Uterus (tissue), 4 donors: Measurements from ENCODE around the gene TLE5. TPM values are rescaled to one million over a fixed set of nuclear protein-coding genes. Genes with fewer than 3 reads are reported as not detected.

Experiments
- DNase-seq, 2 donors: peaks; one replicate each; pipeline ENCODE4 v3.0.0-alpha.2; 2019 to 2020
- H3K27ac ChIP-seq, 2 donors: fragments of 200-600 bp; sonication (generic); 1 replicate in 1 of 2; 2 replicates in 1 of 2; pipeline ENCODE4 v1.5.1; 2016 to 2018
- H3K27me3 ChIP-seq, 2 donors: fragments of 200-600 bp; sonication (generic); one replicate each; pipeline ENCODE4 v1.5.1; 2018 to 2019; ENCODE audit warnings: control low read depth in 1 of 2
- H3K36me3 ChIP-seq, 2 donors: fragments of 200-600 bp; sonication (generic); one replicate each; pipeline ENCODE4 v1.5.1; 2019; ENCODE audit warnings: control low read depth in 1 of 2
- H3K4me1 ChIP-seq, 2 donors: fragments of 200-600 bp; sonication (generic); one replicate each; pipeline ENCODE4 v1.5.1; 2018 to 2019; ENCODE audit warnings: control low read depth in 1 of 2
- H3K4me3 ChIP-seq, 2 donors: fragments of 200-600 bp; sonication (generic); 1 replicate in 1 of 2; 2 replicates in 1 of 2; pipeline ENCODE4 v1.5.1; 2018 to 2019; ENCODE audit warnings: mild to moderate bottlenecking in 1 of 2
- H3K9me3 ChIP-seq, 2 donors: fragments of 200-600 bp; sonication (generic); one replicate each; pipeline ENCODE4 v1.5.1; 2019; ENCODE audit warnings: control low read depth in 1 of 2
- CTCF ChIP-seq, 4 experiments: fragments of 200-600 bp in 2 of 4; fragments of 450-650 bp in 2 of 4; sonication (generic) in 2 of 4; IDR thresholded peaks; one replicate each; pipeline ENCODE4 v1.5.1; 2016 to 2019; ENCODE audit warnings: antibody characterized with exemption in 4 of 4, mild to moderate bottlenecking in 2 of 4, moderate library complexity in 1 of 4
- POLR2A ChIP-seq, 2 donors: fragments of 450-650 bp; IDR thresholded peaks; one replicate each; pipeline ENCODE4 v1.6.1; 2016; ENCODE audit warnings: antibody characterized with exemption in 2 of 2, mild to moderate bottlenecking in 1 of 2, moderate library complexity in 1 of 2
- intact Hi-C: fragments of 100-400 bp; cut with DNase I; formaldehyde crosslinking; loops from one replicate; pipeline ENCODE4 v1.15.1; 2023; ENCODE audit warnings: low total_unique reads
- total RNA-seq, 4 donors: library from RNA; depleted of rRNA in 3 of 4; stranded (reverse); fragments of >200 nt in 3 of 4; gene quantifications; one replicate each; pipeline versions ENCODE4 v1.1.0 to v1.2.4, GENCODE V29; 2014 to 2023
- donor health status: DM: yes; HTN: yes; CAD: no.

The TLE5 gene
- total RNA-seq, 4 donors from 2014 or later = 86.1 to 644 (median 429) TPM

- Histone ChIP-seq H3K4me3 (peak overlapping the region; percentile 8 to 95), H3K27ac (peak overlapping the region; percentile 67 to 73), H3K27me3 (no peaks in the 10 kb centered on the region), H3K9me3 (no peaks in the 10 kb centered on the region), H3K36me3 (no peaks in the 10 kb centered on the region), H3K4me1 (peaks cover 0 to 38% of the 10 kb centered on the region in 2 donors)
- intact Hi-C loops = no loop called here
- peak in 1 of 2 donors; percentile 48 for DNase-seq
- TF ChIP-seq CTCF (IDR thresholded peaks at IDR 0.05) (no peak), POLR2A (IDR thresholded peaks at IDR 0.05) (no peak)
Measured at GRCh38 chr19:3098515-3099346, 36.4 kb upstream of the TLE5 start.

- H3K36me3 ChIP-seq = no peaks in the 10 kb centered on the region
- no peak for DNase-seq
- intact Hi-C loops = no loop called here
- peak overlapping the region; percentile 67 to 73 for H3K27ac ChIP-seq
- H3K4me1 ChIP-seq = peaks cover 0 to 35% of the 10 kb centered on the region in 2 donors
- H3K27me3 ChIP-seq = no peaks in the 10 kb centered on the region
- H3K4me3 ChIP-seq = peak overlapping the region; percentile 8 to 95
- TF ChIP-seq POLR2A (IDR thresholded peaks at IDR 0.05) (no peak), CTCF (IDR thresholded peaks at IDR 0.05) (no peak)
- H3K9me3 ChIP-seq = no peaks in the 10 kb centered on the region
Measured at GRCh38 chr19:3098141-3098514, 35.8 kb upstream of the TLE5 start.

GRCh38 chr19:3097442-3097871 lies 35.2 kb upstream of the TLE5 start:
- Histone ChIP-seq H3K9me3 (no peaks in the 10 kb centered on the region), H3K4me1 (peaks cover 0 to 35% of the 10 kb centered on the region in 2 donors), H3K27ac (peak overlapping the region; percentile 67 to 73), H3K4me3 (peak overlapping the region; percentile 7 to 95), H3K36me3 (no peaks in the 10 kb centered on the region), H3K27me3 (no peaks in the 10 kb centered on the region)
- no peak for TF ChIP-seq POLR2A (IDR thresholded peaks at IDR 0.05)
- no peak for TF ChIP-seq CTCF (IDR thresholded peaks at IDR 0.05)
- intact Hi-C loops = no loop called here
- no peak for DNase-seq

- H3K27me3 ChIP-seq = no peaks in the 10 kb centered on the region
- H3K4me3 ChIP-seq = peak overlapping the region; percentile 7 to 95
- H3K9me3 ChIP-seq = no peaks in the 10 kb centered on the region
- intact Hi-C loops = no loop called here
- peak overlapping the region; percentile 67 to 73 for H3K27ac ChIP-seq
- H3K4me1 ChIP-seq = peaks cover 0 to 35% of the 10 kb centered on the region in 2 donors
- TF ChIP-seq POLR2A (IDR thresholded peaks at IDR 0.05) (no peak), CTCF (IDR thresholded peaks at IDR 0.05) (no peak)
- no peaks in the 10 kb centered on the region for H3K36me3 ChIP-seq
- DNase-seq = no peak
Measured at GRCh38 chr19:3096902-3097326, 34.6 kb upstream of the TLE5 start.

- peak overlapping the region; percentile 74 to 95 for H3K4me3 ChIP-seq
- no peaks in the 10 kb centered on the region for H3K9me3 ChIP-seq
- peaks cover 0 to 35% of the 10 kb centered on the region in 2 donors for H3K4me1 ChIP-seq
- peak overlapping the region in 1 of 2 donors; percentile 73 for H3K27ac ChIP-seq
- no peak for TF ChIP-seq CTCF (IDR thresholded peaks at IDR 0.05)
- no peak for TF ChIP-seq POLR2A (IDR thresholded peaks at IDR 0.05)
- no peak for DNase-seq
- no peaks in the 10 kb centered on the region for H3K27me3 ChIP-seq
- intact Hi-C loops = no loop called here
- no peaks in the 10 kb centered on the region for H3K36me3 ChIP-seq
Measured at GRCh38 chr19:3096267-3096901, 34.1 kb upstream of the TLE5 start.
